LNCAP (cell line): ENCODE measurements around the gene CCNK.

Experiments
- TF ChIP-seq, protein P1 (sequence below): fragments of 450-650 bp; IDR thresholded peaks from 2 replicates; pipeline ENCODE4 v1.5.1; 2017; ENCODE audit warnings: mild to moderate bottlenecking

Gene CCNK

DNA sequence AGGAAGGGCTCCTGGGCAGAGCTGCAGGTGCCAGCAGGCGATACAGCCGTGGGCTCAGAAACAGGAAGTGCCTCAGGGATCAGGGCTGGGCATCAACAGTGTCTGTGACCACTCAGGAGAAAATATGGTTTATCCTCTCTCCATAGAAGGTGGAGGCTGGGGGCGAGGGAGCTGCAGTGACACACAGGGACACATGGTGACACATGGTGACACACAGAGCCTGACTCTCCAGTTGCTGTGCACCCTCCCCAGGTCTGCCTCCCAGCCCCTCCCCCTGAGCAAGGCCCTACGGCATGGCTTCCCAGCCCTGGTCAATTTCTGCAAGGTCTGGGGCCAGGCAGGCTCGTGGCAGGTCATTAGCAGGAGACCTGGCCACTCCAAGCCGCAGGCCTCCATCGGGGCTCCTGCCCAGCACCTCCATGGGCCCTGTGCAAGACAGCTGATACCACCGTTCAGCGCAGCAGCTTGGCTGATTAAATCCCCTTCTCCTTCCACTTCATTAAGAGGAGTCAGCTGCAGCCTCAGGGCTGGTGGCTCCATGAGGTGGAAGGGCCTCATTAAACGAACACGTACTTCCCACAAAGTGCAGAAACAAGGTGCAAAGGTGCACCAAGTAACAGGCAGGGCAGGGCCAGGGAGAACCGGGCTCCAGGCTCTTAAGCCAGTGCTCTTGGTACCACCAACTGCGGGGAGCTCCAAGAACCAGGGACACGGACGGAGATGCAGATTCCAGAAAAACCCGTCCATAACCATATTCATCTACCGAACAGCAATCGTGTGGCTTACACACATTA lies 60.7 kb downstream of the CCNK start:
- TF ChIP-seq, protein P1, sequence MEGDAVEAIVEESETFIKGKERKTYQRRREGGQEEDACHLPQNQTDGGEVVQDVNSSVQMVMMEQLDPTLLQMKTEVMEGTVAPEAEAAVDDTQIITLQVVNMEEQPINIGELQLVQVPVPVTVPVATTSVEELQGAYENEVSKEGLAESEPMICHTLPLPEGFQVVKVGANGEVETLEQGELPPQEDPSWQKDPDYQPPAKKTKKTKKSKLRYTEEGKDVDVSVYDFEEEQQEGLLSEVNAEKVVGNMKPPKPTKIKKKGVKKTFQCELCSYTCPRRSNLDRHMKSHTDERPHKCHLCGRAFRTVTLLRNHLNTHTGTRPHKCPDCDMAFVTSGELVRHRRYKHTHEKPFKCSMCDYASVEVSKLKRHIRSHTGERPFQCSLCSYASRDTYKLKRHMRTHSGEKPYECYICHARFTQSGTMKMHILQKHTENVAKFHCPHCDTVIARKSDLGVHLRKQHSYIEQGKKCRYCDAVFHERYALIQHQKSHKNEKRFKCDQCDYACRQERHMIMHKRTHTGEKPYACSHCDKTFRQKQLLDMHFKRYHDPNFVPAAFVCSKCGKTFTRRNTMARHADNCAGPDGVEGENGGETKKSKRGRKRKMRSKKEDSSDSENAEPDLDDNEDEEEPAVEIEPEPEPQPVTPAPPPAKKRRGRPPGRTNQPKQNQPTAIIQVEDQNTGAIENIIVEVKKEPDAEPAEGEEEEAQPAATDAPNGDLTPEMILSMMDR: no peak

GRCh38 chr14:99542566-99542965 lies 61.4 kb downstream of the CCNK start:
- TF ChIP-seq, protein P1: no peak

DNA sequence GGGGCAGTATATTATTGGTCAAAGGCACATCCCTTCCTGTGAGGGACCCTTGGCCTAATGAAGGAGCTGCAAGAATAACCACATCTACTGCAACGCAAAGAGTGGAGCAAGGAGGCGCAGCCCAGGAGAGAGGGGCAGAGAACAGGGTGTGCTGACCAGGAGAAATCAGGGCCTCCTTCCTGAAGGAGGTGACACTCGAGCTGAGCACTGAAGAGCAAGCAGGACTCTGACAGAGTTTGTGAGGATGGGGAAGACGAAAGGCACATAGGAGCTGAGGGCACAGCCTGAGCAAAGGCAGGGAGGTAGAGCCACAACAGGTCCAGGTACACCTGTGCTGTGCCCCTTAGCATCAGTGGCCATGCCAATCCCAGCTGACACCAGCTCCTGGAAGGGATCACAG lies 62.2 kb downstream of the CCNK start:
- TF ChIP-seq, protein P1: no peak

DNA sequence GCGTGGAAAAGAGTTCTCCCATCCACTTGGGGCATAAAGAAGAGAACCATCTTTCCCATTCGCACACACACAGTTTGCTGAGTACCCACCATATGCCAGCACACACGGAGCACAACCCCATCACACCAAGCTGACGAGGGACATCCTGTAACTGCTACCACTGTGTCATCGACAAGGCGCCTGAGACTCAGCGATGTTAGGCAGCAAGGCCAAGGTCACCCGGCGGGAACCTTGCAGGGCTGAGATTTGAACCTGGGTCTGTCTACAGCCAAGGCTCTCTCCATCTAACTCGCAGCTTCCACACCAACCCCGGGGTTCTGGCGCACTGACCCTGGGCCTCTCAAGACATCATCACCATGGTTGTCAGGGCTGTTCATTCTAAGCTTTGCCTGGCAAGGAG lies 62.8 kb downstream of the CCNK start:
- TF ChIP-seq, protein P1: no peak

- TF ChIP-seq, protein P1: no peak
These were observed 63.8 kb downstream of the CCNK start for GRCh38 chr14:99544991-99545390.

GRCh38 chr14:99545586-99545985 lies 64.4 kb downstream of the CCNK start:
- TF ChIP-seq, protein P1: no peak

- TF ChIP-seq, protein P1: no peak
These were observed 65.1 kb downstream of the CCNK start for GRCh38 chr14:99546234-99546879.
